ENCODE data around the gene SPTB.

SPTB gene

DNA sequence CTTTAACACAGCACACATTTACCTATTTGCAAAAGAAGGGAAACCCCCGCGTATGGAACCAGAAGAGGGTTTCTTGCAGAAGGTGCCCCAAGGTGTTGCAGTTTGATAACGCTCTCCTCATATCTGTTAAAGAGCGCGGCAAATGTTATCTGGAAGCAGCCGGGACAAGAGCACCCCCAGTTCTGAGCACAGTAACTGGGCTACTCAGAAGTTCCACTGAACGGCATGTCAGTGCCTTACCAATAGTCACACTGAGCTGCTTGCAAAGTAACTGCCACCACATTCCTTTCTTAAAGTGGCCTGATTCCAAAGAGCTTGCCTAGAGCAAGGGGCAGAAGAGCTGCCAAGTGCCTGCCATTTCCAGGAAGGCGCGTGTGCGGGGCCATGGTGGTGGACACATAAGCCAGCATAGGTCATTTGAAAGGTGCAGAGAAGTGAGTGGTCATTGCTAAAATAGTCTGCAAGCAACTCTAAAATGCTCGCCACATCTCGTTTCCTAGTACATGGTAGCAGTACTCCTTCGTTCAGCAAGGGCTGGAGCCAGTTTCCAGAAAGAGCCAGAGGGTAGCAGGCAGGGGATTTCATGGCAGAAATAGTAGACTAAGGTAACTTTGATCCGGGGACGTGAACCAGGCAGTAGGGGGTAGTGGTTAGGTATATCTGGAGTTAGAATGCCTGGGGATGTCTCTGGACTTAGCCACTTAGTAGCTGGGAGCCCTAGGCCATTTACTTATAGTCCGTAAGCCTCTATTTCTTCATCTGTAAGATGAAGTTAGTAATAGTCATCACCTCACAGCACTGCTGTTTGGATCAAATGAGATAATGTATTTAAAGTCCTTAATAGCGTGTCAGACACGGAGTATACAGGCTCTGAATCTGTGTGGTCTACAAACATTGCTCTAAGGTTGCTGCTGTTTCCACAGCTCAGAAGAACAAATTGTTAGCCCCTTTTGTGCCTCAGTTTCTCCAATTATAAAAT, 37.6 kb downstream of the SPTB start:
- no peak for DNase-seq (ENCODE audit: low spot score)
- TF ChIP-seq, protein P1, sequence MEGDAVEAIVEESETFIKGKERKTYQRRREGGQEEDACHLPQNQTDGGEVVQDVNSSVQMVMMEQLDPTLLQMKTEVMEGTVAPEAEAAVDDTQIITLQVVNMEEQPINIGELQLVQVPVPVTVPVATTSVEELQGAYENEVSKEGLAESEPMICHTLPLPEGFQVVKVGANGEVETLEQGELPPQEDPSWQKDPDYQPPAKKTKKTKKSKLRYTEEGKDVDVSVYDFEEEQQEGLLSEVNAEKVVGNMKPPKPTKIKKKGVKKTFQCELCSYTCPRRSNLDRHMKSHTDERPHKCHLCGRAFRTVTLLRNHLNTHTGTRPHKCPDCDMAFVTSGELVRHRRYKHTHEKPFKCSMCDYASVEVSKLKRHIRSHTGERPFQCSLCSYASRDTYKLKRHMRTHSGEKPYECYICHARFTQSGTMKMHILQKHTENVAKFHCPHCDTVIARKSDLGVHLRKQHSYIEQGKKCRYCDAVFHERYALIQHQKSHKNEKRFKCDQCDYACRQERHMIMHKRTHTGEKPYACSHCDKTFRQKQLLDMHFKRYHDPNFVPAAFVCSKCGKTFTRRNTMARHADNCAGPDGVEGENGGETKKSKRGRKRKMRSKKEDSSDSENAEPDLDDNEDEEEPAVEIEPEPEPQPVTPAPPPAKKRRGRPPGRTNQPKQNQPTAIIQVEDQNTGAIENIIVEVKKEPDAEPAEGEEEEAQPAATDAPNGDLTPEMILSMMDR (IDR thresholded peaks at IDR 0.05; ENCODE audit: borderline replicate concordance, control extremely low read depth, extremely low read depth, insufficient read depth, missing control alignments) = no peak
- in situ Hi-C loops (cut with MboI; ENCODE audit: low sequenced_read_pairs, unreplicated experiment) = no loop called here

DNA sequence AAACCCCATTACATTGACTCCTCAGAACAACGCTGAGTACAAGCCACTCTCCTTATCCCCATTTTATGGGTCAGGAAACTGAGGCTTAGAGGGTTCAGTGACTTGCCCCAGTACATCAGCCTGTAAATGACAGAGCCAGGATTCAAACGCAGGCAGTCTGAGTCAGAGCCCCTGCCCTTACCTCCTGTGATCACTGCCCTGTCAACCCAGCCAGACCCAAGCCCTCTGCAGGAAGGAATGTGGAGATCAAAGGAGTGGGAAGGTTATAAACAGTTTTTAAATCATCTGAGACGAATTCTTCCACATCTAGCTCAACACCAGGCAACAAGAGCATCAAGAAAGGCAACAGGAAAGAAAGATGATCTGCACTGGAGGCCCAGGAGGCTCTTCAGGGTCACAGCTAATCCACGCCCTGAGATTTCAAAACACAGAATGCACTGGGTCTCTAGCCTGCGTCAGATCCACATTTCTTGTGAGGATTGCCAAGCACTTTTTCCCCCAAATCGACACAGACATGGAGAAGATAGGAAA, 38.5 kb downstream of the SPTB start:
- in situ Hi-C loops (cut with MboI; ENCODE audit: low sequenced_read_pairs, unreplicated experiment) = no loop called here
- DNase-seq (ENCODE audit: low spot score) = no peak
- TF ChIP-seq, protein P1 (IDR thresholded peaks at IDR 0.05; ENCODE audit: borderline replicate concordance, control extremely low read depth, extremely low read depth, insufficient read depth, missing control alignments) = no peak

DNA sequence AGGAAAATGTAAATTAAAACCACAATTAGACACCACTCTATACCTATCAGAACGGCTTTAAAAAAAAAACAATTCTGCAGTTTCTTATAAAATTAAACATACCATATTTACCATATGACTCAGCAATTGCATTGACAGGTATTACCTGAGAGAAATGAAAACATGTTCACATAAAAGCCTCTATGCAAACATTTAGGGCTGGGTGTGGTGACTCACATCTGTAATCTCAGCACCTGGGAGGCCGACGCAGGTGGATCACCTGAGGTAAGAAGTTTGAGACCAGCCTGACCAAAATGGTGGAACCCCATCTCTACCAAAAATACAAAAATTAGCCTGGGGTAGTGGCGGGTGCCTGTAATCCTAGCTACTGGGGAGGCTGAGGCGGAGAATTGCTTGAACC, 41.1 kb downstream of the SPTB start:
- TF ChIP-seq, protein P1 (IDR thresholded peaks at IDR 0.05; ENCODE audit: borderline replicate concordance, control extremely low read depth, extremely low read depth, insufficient read depth, missing control alignments) = no peak
- DNase-seq (ENCODE audit: low spot score) = no peak
- in situ Hi-C loops (cut with MboI; ENCODE audit: low sequenced_read_pairs, unreplicated experiment) = no loop called here

DNA sequence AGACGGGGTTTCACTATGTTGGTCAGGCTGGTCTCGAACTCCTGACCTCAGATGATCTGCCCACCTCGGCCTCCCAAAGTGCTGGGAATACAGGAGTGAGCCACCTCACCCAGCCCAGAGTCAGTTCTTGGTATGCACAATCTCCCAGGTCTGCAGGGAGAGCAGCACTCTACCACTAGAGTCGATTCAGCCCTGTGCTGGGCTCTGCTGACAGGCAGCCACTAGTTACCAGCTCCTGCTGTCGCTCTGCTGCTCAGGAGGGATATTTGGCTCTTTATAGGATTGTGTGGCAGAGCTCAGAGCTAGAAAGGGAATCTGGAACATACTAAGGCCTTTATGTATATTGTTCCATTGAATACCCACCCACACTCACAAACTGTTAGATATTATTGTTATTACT, 44.3 kb downstream of the SPTB start:
- in situ Hi-C loops (cut with MboI; ENCODE audit: low sequenced_read_pairs, unreplicated experiment) = no loop called here
- no peak for DNase-seq (ENCODE audit: low spot score)
- TF ChIP-seq, protein P1 (IDR thresholded peaks at IDR 0.05; ENCODE audit: borderline replicate concordance, control extremely low read depth, extremely low read depth, insufficient read depth, missing control alignments) = no peak

DNA sequence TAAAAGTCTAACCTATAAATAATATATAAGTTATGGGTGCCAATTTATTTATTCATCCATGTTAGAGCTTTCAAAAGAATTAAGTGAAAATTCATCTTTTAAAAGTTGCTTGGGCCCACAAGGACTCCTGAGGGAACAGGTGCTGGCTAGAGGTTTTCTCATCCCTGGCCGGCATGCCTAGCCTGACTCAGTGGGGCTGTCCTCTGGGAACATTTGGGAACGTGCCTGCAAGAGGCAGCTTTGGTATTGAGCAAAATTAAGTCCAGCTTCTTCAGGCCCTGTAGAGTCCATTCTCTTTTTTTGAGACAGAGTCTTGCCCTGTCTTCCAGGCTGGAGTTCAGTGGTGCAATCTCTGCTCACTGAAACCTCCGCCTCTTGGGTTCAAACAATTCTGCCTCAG, 44.7 kb downstream of the SPTB start:
- no peak for DNase-seq (ENCODE audit: low spot score)
- TF ChIP-seq, protein P1 (IDR thresholded peaks at IDR 0.05; ENCODE audit: borderline replicate concordance, control extremely low read depth, extremely low read depth, insufficient read depth, missing control alignments) = no peak
- in situ Hi-C loops (cut with MboI; ENCODE audit: low sequenced_read_pairs, unreplicated experiment) = no loop called here

DNA sequence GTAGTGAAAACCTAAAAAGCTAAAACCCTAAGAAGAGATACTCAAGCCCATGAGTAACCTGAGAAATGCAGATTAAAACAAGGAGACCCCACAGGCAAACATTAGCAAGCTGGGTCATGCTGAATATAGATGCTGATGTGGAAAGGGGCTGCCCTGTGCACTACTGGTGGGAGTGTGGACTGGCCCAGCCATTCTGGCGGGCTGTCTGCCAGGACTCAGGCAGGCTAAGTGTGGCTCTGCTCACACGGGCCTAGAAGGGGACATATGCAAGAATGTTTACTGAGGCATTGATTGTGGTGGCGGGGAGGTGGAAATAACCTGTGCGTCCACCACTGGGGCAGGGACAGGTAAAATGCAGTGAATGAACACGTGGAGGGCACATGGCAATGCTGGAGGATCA, 48.3 kb downstream of the SPTB start:
- TF ChIP-seq, protein P1 (IDR thresholded peaks at IDR 0.05; ENCODE audit: borderline replicate concordance, control extremely low read depth, extremely low read depth, insufficient read depth, missing control alignments) = no peak
- in situ Hi-C loops (cut with MboI; ENCODE audit: low sequenced_read_pairs, unreplicated experiment) = no loop called here
- DNase-seq (ENCODE audit: low spot score) = no peak
